GM12801 (cell line): Measurements from ENCODE around the gene BRAF.

Source experiments
- CTCF ChIP-seq: IDR thresholded peaks from one replicate; pipeline ENCODE4 v1.5.1; 2011; ENCODE audit warnings: control low read depth; ENCODE audit not compliant: insufficient read length; ENCODE audit errors: extremely low read depth

The BRAF gene

DNA sequence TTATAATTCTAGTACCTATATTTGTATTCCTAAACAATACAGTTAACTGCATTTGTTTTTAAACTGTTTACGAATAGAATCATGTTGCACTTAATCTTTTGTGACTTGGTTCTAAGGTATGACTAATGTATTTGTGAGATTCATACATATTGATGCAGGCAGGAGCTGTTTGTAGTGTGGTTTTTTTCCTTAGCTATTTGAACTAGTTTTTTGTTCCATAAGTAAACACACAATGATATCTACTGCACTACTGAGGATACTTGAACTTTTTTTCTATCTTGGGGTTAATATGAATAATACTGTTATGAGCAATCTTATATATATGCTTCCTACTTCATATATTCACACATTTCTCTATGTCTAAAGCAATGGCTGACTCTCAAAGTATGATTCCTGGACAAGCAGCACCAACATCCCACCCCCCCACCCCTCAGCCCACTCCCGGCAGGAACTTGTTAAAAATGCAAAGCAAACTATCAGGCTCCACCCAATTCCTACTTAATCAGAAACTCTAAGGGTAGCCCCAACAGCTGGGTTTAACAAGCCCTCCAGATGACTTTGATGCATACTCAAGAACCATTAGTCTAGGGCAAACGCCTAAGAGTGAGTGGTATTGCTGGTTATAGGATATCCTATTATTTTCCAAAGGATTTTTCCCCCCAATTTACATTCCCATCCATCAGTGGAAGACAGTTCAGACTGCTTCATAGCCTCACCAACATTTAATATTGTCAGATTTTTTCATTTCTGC, 25.8 kb downstream of the BRAF start:
- no peak for TF ChIP-seq CTCF

DNA sequence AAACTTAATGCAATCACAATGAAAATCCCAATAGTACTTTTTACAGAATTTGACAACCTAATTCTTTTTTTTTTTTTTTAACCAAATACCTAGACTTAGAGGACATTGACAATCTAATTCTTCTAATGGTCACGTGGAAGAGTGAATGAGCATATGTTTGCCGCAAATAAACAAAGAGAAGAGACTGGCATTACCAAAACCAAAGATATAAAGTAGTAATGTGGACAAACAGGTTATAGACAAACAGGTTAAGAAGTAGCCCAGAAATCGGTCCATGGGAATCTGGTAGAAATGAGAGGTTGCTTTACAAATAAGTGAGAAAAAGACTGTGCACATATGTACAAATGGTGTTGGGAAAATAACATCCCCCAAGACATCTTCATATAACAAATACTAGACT, 27.7 kb downstream of the BRAF start:
- no peak for TF ChIP-seq CTCF

DNA sequence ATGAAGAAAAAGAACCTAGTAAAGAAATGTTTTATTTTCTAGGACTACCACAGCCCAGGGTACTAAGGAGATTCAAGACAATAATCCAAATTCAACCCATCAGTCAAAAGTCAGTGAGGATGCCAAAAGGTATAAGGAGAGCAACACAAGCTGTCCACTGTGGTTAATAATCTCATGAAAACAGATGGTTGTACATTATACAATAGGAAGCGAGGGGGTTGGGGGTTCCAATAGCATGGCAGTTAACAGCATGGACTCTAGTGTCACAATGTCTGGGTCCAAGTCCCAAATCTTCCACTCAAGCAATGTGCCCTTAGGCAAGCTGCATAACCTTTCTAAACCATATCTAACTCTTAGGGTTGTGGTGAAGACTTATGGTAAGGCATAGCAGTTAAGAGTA, 35.1 kb downstream of the BRAF start:
- no peak for TF ChIP-seq CTCF

GRCh38 chr7:140889150-140889549, 35.6 kb downstream of the BRAF start:
- no peak for TF ChIP-seq CTCF

DNA sequence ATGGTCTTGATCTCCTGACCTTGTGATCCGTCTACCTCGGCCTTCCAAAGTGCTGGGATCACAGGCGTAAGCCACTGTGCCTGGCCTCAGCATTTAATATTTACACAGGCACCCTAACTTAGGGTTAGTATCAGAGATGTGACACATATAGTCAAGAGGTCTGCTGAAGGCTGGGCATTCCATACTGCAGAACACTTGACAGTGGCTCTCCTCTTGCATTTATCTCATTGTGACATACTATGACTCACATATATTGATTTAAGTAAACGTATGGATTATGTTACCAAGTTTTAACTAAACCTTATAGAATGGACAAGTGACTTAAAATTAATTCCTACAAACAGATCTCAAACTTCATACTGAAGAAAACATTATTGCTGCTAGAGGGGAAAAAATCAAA, 36.6 kb downstream of the BRAF start:
- no peak for TF ChIP-seq CTCF

DNA sequence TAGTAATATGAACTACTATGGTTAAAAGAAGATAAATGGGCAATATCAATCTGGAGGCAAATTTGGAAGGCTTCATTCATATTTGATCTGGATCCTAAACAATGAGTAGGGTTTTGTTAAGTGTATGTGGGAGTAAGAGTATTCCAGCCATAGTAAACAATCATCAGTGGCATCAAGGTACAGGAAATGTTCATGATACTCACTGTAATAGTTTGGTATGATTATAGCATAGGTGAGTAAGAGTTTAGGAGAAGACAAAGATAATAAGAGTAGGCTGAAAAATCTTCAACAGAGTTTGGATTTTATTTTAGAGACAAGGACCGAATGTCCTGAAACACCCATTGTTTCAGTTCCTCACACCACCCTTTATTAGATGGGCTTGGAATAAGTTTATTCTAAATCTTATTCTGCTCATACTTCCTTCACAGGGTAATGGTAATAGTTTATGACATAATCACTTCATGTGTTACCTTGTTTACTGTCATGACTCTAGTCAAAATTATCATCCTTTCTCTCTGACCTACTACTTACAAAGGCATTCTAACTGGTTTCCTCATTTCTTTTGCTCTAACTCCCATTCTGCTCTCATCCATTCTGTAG, 38.9 kb downstream of the BRAF start:
- no peak for TF ChIP-seq CTCF

- no peak for TF ChIP-seq CTCF
These were observed 41.4 kb downstream of the BRAF start for GRCh38 chr7:140883378-140883777.
